Neural crest cell (in vitro differentiated cells): ENCODE data around the gene MAP1B. TPM values are rescaled to one million over a fixed set of nuclear protein-coding genes. Genes with fewer than 3 reads are reported as not detected.

Experiments
- DNase-seq: peaks from one replicate; pipeline ENCODE4 v3.0.0; 2021; ENCODE audit warnings: low read depth, mixed read lengths, low spot score
- H3K27ac Mint-ChIP-seq: one replicate; pipeline ENCODE4 v1.8.0; 2021; ENCODE audit warnings: mild to moderate bottlenecking, mixed read lengths; ENCODE audit not compliant: unreplicated experiment
- H3K27me3 Mint-ChIP-seq: 2 replicates; pipeline ENCODE4 v1.8.0; 2021; ENCODE audit warnings: low read depth, mild to moderate bottlenecking, mixed read lengths
- H3K36me3 Mint-ChIP-seq: 2 replicates; pipeline ENCODE4 v1.8.0; 2021; ENCODE audit warnings: low read depth, mild to moderate bottlenecking, mixed read lengths
- H3K4me1 Mint-ChIP-seq: 2 replicates; pipeline ENCODE4 v1.8.0; 2021; ENCODE audit warnings: mixed read lengths
- H3K4me3 Mint-ChIP-seq: one replicate; pipeline ENCODE4 v1.8.0; 2021; ENCODE audit warnings: mild to moderate bottlenecking, mixed read lengths
- H3K9me3 Mint-ChIP-seq: 2 replicates; pipeline ENCODE4 v1.8.0; 2021; ENCODE audit warnings: mixed read lengths
- total RNA-seq: library from RNA; stranded (reverse); gene quantifications from 2 replicates; pipeline ENCODE4 v1.2.1, GENCODE V29; 2021
- TF ChIP-seq, protein P1 (sequence below): fragments of 200-600 bp; sonication (generic); conservative IDR thresholded peaks from 2 replicates; pipeline ENCODE4 v1.5.0; 2021; ENCODE audit warnings: antibody characterized with exemption, mild to moderate bottlenecking

The MAP1B gene
- total RNA-seq, 1 donor from 2014 or later, result 256 TPM

DNA sequence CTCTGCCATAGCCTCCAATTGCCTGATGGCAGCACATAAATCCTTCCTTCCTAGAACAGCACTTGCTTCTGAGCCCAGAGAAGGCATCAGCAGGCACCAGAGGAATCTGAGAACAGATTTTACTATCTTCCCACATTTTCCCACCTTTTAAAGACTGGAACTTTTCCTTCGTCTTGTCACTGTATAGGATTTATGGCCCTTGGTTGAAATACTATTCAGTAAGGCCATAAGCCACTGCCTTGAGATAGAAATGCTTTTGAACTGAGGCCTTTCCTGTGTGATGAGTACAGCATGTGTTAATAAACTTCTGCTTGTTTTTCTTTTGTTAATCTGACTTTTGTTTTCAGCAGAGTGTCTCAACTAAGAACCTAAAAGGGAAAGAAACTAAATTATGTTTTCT lies 128.4 kb downstream of the MAP1B start:
- Mint-ChIP-seq H3K27me3 (no peaks in the 10 kb centered on the region), H3K9me3 (no peaks in the 10 kb centered on the region), H3K27ac (no peak overlapping the region), H3K36me3 (peaks cover 12% of the 10 kb centered on the region), H3K4me3 (no peak overlapping the region), H3K4me1 (peaks cover 8% of the 10 kb centered on the region)
- DNase-seq, result no peak
- TF ChIP-seq, protein P1, sequence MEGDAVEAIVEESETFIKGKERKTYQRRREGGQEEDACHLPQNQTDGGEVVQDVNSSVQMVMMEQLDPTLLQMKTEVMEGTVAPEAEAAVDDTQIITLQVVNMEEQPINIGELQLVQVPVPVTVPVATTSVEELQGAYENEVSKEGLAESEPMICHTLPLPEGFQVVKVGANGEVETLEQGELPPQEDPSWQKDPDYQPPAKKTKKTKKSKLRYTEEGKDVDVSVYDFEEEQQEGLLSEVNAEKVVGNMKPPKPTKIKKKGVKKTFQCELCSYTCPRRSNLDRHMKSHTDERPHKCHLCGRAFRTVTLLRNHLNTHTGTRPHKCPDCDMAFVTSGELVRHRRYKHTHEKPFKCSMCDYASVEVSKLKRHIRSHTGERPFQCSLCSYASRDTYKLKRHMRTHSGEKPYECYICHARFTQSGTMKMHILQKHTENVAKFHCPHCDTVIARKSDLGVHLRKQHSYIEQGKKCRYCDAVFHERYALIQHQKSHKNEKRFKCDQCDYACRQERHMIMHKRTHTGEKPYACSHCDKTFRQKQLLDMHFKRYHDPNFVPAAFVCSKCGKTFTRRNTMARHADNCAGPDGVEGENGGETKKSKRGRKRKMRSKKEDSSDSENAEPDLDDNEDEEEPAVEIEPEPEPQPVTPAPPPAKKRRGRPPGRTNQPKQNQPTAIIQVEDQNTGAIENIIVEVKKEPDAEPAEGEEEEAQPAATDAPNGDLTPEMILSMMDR, result no peak

DNA sequence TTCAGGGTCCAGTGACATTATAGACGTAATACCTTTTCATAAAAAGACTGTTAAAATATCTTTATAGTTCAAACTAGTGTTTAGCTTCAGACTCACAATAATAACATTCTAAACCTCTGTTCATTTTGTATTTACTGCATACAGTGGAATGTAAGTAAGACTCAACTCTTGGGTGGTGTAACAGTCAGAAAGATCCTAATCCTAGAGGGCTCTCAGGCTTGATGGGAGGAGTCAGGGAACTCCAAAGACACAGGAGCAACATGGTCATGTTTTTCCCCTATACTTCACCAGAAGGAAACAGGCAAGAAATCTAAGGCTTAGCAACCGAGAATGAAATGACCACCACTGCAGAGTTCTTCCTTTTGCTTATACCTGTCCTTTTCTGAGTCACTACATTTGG lies 130.1 kb downstream of the MAP1B start:
- H3K27ac Mint-ChIP-seq, result peak overlapping the region; percentile 75
- peaks cover 19% of the 10 kb centered on the region for H3K4me1 Mint-ChIP-seq
- H3K4me3 Mint-ChIP-seq, result no peak overlapping the region
- DNase-seq, result no peak
- H3K27me3 Mint-ChIP-seq, result no peaks in the 10 kb centered on the region
- TF ChIP-seq, protein P1, result no peak
- H3K9me3 Mint-ChIP-seq, result no peaks in the 10 kb centered on the region
- H3K36me3 Mint-ChIP-seq, result peaks cover 11% of the 10 kb centered on the region

DNA sequence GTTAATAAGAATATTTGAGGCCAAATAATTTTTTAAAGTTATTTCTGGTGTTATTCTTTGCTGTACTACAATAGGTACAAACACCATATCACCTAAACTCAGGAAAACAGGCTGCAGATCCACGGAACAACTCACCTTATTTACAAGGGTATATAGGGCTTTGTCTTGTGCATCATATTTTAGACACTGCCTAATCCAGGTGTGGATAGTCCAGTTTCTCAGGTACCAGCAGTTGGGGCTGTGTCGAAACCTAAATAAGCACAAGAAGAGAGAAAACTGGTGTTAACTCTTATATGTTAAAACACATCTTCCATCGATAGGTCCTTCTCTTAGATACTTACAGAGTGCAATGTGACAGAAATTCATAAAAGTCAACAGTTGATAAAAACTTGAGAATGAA lies 130.6 kb downstream of the MAP1B start:
- Mint-ChIP-seq H3K27me3 (no peaks in the 10 kb centered on the region), H3K36me3 (peaks cover 11% of the 10 kb centered on the region), H3K9me3 (no peaks in the 10 kb centered on the region), H3K4me1 (peaks cover 24% of the 10 kb centered on the region), H3K27ac (no peak overlapping the region), H3K4me3 (no peak overlapping the region)
- TF ChIP-seq, protein P1, result no peak
- DNase-seq, result no peak

DNA sequence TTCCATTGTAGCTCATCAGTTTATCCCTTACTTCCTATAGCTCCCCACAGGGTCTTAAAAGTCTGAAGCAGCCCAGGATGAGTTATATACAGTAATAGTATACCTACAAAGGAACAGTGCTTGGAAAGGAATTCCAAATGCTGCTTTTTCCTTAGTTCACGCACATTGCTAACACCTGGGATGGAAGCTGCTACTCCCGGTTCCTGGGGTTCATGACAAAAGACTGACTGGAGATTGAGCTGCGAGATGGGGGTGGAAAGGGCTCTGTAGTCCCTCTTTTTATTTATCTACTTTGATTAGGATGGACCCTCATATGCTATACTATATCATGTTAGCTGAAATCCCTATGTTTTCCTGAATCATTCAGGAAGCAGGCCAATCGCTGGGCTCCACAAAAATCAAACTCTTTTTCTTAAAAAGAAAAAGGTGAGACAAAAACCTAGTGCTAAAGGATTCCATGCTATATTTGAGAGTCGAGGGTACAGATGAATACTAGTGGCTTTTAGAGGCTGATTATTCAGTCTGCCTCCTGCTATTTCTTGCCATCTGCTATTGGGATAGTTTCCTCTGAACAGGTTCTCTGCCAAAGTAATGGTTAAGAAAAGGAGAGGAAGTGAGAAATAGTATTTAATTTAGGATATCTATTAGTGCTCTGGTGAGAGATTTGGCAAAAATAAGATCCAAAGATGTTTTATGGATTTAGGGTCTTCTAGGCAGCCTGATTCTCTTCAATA lies 131.6 kb downstream of the MAP1B start:
- H3K27me3 Mint-ChIP-seq, result no peaks in the 10 kb centered on the region
- DNase-seq, result no peak
- TF ChIP-seq, protein P1, result no peak
- no peak overlapping the region for H3K27ac Mint-ChIP-seq
- no peaks in the 10 kb centered on the region for H3K9me3 Mint-ChIP-seq
- no peak overlapping the region for H3K4me3 Mint-ChIP-seq
- H3K36me3 Mint-ChIP-seq, result peaks cover 11% of the 10 kb centered on the region
- peaks cover 30% of the 10 kb centered on the region for H3K4me1 Mint-ChIP-seq

DNA sequence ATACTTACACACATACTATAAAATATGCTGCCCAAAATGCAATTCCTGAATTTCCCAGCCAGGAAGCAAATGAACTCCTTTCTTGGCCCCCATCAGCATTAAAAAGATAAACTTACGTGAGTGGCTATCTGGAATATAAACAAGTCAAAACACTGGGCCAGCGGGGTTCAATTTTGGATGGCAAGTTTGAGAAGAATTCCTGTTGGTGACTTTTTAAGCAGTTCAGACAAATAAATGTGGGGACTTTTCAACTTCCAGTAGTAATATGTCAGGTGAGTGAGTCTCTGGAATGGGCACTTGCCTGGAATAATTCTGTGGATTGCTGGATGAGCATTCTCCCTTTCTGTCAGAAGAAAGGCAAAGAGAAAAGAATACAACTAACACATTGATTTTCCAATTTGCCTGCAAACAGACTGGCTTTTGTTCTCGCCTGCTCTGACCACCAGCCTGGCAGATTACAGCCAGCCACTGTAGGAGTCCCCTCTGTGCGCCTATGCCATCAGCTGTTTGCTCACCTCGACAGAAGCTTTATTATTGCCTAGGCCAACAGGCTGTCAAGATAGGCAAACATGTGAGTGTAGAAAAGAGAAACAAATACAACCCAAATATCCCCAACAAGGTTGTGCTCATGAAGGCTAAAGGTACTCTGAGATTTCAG lies 134.2 kb downstream of the MAP1B start:
- H3K36me3 Mint-ChIP-seq, result peaks cover 6% of the 10 kb centered on the region
- peak; percentile 13 for DNase-seq
- H3K27ac Mint-ChIP-seq, result no peak overlapping the region
- TF ChIP-seq, protein P1, result no peak
- H3K9me3 Mint-ChIP-seq, result no peaks in the 10 kb centered on the region
- H3K27me3 Mint-ChIP-seq, result no peaks in the 10 kb centered on the region
- no peak overlapping the region for H3K4me3 Mint-ChIP-seq
- peaks cover 43% of the 10 kb centered on the region for H3K4me1 Mint-ChIP-seq
